Forelimb muscle (tissue), 1 donor: ENCODE data around the gene HSD11B2. TPM values are rescaled to one million over a fixed set of nuclear protein-coding genes. Genes with fewer than 3 reads are reported as not detected.
"Not testable (repeated sequence)": the region's sequence is repeated elsewhere in the genome, so short reads cannot be mapped to it uniquely, and the experiment has no call there.

Experiments
- DNase-seq: peaks from one replicate; pipeline ENCODE4 v3.0.0-alpha.2; 2013; ENCODE audit warnings: low read depth
- polyA plus RNA-seq: library from polyadenylated mRNA; unstranded; fragments of 120-200 nt; gene quantifications from one replicate; pipeline ENCODE4 v1.2.1, GENCODE V29; 2013; ENCODE audit not compliant: insufficient read length

HSD11B2 gene
- polyA plus RNA-seq, 1 donor: 11.1 TPM

DNA sequence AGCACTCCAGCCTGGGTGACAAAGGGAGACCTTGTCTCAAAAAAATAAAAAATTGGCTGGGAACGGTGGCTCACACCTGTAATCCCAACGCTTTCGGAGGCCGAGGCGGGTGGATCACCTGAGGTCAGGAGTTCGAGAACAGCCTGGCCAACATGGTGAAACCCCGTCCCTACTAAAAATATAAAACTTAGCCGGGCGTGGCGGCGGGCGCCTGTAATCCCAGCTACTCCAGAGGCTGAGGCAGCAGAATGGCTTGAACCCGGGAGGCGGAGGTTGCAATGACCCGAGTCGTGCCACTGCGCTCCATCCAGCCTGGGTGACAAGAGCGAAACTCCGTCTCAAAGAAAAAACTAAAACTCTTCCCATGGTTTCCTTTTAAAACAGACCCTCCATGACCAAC, 15.5 kb upstream of the HSD11B2 start:
- DNase-seq: not testable (repeated sequence)

DNA sequence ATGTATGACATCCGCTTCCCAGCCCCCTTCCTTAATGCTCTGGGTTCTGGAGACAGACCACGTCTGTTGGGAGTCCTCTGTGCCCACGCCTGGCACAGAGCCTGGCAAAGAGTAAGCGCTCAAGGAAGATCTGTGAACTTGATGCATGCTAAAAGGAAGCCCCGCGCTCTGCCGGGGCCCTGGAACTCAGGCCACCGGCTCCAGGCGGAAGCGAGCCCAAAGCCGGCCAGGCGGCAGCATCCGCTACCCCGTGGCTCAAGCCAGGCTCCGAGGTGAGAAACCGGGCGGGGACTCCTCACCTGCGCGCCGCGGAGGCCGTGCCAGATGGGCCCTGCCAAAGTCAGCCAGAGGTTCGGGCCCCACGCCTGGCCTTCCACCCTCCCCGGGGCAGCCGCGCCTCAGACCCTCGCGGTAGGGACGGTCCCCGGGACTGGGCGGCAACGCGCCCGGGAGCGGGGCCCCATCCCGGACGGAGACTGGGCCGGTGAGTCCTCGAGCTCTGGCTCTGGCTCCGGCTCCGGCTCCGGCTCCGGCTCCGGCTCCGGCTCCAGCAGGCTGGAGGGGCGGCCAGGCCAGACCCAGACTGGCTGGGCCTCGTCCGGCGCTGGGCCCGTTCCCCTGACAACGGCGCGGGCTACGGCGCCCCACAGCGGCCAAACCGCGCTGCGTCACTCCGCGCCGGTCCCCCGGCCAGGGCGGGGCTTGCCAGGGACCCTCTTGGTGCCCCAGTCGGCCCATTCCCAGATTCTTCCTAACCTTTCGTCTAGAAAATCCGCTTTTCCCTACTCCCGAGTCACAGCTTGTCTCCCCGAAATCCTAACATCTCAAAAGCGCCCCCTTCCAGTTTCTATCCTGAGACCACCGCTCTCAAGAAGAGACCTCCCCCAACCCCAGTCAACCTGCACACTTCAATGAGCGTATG, 14.8 kb upstream of the HSD11B2 start, which contains the start of gene ZDHHC1:
Gene ZDHHC1, minus strand, starts transcription at position 606 of the 922 bp plus-strand sequence. CDS start 8,702 bp downstream, outside the sequence.
- no peak for DNase-seq

DNA sequence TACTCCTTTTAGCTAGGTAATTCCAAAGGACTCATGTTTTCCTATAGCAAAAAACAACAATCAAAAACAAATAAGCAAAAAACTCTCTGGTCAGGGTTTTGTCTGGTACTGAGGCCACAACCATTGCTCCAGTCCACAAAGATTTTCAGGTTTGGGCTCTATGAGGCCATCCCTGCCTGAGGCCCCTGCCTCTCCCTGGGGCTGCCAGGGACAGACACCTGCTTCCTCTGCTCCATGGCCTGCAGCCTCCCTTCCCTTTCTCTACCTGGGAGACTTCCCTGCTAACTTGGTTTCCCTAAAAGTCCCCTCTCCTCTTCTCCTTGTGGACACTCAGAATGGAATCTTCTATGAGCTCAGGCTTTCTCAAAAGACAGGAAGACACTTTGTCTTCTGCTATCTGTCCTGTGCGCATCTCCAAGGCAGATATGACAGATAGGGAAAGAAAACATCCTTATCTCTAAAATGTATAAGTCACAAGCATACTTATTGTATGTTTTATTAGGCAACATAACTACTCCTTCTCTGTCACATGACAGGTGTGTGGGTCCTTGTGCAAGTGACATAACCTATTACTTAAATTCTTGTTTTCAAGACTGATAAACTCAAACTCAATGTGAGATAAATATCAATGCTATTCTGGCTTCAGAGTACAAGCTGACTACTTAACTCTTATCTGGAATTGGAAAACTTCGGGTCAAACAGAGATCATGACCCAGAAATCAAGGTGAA, 13.4 kb upstream of the HSD11B2 start:
- DNase-seq: no peak

DNA sequence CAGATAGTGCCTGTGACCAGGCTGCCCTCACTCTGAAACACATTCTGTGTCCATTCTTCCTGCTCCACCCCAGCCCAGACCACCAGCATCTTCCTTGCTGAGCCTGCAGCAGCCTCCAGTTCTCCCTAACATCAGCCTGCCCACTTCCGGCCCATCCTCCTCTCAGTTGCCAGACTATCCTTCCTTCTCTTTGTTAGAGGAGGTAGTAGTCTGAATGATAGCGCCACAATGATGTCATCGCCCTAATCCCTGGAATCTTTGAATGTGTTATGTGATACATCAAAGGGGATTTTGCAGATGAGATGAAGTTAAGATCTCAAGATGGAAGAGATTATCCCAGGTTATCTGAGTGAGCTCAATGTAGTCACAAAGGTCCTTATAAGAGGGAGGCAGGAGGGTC, 11.4 kb upstream of the HSD11B2 start:
- DNase-seq: no peak

DNA sequence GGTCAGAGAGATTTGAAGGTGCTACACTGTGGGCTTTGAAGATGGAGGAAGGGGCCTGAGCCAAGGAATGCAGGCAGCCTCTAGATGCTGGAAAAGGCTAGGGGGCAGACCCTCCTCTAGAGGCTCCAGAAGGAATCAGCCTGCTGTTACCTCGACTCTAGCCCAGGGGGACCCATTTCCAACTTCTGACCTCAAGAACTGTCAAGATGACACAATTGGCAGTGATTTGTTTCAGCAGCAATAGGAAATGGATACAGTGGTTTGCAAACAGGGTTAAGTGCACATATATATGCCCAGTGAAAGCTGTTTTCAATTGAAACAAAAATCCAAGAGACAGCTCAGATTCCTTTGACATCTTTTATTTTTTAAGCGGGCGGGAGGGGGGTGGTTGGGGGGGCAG, 11.0 kb upstream of the HSD11B2 start:
- DNase-seq: no peak

DNA sequence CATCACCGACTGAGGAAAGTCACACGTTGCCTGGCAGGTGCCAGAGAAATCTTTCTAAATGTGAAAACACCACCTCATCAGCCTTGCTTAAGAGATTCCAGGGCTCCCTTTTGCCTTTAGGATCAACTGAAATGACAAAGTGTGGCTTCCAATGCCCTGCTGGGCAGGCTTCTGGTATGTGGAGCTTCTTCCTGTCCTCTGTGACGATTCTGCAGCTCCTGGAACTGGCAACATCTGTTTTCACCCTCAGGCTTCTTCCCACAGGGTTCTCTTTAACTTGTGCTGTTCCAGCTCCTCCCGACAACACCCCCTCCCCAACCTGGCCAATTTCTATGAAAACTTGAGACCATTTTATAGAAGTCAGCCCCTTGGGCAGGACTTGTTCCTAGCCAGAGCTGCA, 9.9 kb upstream of the HSD11B2 start:
- no peak for DNase-seq

DNA sequence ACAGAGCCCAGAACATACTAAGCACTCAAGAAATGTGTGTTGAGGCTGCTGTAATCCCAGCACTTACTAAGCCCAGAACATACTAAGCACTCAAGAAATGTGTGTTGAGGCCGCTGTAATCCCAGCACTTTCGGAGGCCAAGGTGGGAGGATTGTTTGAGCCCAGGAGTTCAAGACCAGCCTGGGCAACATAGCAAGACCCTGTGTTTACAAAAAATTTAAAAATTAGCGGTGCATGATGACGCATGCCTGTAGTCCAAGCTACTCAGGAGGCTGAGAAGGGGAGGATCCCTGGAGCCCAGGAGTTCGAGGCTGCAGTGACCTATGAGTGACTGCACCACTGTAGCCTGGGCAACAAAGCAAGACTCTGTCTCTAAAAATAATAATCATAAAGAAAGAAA, 7.9 kb upstream of the HSD11B2 start:
- no peak for DNase-seq

DNA sequence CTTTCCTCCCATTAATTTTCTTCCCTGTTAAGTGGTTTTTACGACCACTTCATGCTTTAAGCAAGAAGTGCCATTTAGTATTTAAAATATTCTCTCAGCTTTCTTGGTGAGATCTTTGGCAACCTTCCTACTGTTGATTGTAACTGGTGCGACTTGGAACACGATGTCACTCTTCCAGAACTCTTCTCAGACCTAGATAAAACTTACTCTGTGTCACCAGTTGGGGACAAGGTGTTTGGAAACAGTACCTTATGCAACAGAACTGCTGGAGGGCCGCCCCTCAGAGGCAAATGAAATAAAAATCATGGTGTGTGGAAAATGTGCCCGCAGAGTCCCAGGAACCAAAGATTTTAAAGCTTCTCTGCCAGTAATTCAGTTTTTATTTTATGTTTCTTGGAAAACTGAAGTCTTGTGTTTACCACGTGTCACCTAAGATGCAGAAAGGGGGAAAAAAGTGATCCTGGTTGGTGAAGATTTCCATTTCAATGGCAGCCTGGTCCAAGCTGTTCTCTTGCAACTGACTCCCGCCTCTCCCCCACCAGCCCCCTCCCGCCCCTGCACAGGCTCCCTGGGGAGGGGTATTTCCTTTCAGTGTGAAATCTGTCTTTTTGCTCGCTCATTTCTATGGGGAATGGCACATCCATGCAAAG, 7.2 kb upstream of the HSD11B2 start:
- no peak for DNase-seq

DNA sequence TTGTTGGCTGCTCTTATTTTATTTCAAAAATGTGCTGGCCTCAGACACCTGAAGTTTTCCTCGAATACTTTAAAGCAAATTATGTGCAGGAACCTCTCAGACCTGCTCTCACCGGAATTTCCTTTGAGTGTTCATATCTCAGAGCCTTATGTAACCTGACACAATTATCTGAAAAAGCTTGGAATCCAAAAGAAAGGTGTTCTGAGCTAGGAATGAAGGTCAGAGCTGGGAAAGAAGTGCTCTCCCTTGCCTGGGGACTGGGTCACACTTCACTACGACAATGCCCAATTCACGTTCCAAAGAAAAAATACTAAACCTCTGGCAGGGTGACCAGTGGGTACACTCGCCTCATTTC, 6.7 kb upstream of the HSD11B2 start:
- no peak for DNase-seq

DNA sequence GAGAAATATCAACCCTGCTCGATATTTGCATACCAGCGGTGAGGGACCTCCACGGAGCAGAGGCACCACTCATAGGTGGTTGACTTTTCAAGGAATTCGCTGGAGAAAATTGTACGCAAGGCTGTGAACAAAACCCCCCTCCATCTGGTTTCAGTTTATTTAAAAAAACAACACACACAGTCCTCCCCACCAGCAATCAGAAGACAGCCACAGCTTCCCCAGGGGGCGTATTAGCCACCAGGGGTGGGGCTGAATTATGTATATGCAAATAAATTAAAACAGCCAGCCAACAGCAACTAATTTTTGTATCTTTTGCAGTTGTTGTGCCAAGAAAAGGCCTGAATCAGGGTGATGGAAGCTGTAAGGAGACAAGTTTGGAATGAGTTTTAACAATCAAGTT, 5.9 kb upstream of the HSD11B2 start:
- no peak for DNase-seq

DNA sequence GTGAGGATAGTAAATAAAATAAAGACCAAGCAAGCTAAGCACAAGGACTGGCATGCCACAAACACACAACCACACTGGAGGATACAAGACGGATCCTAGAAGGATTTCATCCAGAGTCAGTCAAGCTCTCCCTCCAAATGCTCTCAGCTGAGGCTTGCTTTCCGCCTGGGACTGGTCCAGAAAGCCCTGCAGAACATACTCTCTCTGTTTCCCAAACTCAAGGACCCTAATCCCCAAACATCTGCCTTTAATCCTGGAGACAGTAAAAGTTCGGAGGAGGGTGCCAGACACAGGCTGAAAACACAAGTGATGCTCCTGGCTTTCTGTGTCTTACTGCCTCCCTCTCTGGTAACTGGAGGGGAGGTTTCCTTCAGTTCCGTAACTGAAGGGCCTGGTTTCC, 5.3 kb upstream of the HSD11B2 start:
- no peak for DNase-seq

DNA sequence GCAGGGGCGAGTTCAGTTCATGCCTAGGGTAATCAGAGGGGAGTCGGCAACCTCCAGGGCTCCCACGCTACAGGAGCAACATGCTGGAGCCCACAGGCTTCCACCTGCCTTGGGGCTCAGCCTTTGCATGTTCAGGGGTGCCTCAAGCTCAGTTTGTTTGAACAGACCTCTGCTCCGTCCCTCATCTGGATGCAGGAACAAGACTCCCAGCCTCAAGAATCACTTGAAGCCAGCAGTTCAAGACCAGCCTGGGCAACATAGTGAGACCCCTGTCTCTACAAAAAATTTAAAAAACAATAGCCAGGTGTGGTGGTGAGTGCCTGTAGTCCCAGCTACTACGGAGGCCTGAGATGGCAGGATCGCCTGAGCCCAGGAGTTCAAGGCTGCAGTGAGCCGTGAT, 4.9 kb upstream of the HSD11B2 start:
- no peak for DNase-seq

DNA sequence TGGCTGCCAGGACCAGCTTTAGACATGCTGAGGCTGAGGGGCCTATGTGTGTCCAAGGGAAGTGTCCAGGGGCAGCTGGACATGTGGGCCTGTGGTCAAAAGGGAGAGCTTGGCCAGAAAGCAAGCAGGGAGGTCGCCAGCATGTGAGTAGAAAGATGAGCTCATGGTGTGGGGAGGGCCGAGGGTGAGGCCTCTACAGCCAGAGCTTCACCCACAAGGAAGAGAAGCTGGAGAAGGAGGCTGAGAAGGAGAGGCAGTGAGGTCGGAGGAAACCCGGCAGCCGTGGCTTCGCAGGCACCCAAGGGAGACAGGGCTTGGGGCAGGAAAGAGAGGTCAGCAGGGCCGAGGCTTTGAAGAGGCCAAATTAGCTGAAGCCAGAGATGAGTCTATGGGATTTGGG, 4.0 kb upstream of the HSD11B2 start:
- DNase-seq: no peak

DNA sequence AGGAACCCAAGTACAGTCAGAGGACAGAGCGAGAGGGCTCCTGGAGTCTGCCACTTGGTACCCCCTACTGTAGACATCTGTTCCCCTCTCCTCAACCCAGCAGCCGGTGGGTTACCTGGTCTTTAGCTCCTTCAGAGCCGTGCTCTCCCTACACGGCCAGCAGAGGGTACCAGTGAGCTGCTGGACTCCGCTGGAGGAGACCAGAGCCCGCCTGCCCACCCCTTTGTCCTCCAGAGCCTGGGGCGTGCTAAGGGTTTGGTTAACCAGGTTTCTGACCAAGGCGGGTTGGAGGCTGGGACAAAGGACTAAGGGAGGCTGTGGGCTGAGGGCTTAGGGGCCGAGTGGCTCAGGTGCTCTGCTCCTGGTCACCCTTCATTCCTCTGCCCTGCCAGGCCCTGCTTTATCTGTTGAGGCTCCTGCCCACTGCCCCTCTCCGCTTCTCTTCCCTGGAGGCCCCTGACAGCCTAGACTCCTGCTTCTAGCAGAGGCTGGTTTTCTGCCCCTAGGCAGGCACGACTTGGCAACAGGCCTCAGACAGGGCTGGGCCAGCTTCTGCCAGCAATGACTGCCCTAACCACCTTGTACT, 2.7 kb upstream of the HSD11B2 start:
- DNase-seq: no peak

DNA sequence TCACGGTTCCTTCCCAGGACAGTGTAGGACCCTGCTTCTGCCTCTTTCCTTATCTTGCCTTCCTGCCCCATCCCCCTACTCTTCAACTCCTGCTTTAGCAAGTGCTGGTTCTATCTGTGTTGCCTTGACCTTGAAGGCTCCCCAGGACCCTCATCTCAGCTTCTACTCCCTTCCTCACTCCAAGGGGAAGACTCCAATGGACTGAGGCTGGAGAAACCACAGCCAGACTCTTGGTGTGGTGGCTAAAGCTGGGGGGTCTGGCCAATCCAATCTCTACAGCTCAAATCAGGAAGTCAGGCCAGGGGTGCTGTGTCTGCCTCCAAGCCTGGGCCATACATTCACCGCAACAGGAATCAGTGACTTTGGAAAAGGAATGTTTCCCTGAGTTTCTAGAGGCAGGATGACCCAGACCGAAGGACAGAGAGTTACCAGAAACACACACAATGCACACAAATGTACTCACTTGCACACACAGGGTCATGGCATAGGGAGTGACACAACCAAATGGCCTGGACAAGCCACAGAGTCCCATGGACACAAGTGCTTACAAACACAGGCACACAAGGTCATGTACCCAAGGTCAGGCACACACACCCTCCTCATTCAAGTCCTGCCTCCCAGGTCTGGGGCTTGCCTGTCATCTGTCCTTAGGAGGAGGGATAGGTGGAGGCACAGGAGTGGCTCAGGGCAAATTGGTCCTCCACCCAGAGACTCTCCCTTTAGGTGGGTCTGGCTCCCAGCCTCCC, 1.7 kb upstream of the HSD11B2 start:
- no peak for DNase-seq

DNA sequence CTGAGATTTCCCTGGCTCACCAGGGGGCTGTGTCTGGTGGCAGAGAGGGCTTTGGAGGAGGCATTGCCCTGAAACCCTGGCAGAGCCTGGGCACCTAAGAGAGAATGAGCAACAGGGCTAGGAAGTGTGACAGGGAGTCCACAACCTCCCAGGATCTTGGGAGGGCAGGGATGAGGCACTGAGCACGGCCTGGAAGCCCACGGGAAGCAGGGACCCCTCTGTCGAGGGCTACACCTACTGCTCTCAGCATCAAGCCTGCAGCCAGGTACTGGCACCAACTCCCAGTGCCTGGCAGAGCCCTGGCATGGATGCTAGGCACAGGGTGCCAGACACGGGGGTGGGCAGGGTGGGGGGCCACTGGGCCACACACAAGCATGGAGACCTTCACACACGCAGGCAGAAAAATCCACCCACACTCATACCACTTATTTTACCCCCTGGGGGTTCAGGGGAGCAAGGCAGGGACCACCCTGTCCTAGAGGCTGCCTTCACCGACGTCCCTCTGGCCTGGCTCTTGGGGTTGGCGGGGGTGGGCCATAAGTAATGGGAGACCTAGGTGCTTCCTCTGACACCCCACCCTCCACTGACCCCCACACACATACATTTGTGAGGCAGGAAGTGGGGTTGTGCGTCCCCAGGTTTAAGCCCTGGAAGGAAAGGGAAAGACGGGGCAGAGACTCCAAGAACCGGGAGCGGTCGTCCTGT, 970 bp upstream of the HSD11B2 start:
- no peak for DNase-seq

DNA sequence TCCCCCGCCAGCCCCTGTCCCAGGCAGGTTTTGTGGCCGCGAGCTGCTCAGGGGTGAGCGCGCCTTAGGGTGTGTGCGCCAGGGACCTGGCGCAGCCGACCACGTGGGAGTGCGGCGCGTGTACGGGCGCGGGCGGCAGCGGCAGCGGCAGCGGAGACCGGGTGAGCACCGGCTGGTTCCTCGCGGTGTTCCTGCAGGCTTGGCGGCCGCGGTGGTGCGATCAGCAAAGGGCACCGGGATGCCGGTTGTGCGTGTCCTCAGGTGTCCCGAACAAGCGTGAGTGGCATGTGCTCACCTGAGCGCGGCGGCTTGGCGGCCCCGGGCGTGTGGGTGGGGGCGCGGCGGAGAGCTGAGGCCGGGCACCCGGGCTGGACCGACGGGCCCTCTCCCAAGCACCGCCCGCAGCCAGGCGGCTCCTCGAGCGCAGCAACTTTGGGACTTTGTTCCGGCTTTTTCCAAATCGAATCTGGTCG, 381 bp upstream of the HSD11B2 start:
- no peak for DNase-seq

DNA sequence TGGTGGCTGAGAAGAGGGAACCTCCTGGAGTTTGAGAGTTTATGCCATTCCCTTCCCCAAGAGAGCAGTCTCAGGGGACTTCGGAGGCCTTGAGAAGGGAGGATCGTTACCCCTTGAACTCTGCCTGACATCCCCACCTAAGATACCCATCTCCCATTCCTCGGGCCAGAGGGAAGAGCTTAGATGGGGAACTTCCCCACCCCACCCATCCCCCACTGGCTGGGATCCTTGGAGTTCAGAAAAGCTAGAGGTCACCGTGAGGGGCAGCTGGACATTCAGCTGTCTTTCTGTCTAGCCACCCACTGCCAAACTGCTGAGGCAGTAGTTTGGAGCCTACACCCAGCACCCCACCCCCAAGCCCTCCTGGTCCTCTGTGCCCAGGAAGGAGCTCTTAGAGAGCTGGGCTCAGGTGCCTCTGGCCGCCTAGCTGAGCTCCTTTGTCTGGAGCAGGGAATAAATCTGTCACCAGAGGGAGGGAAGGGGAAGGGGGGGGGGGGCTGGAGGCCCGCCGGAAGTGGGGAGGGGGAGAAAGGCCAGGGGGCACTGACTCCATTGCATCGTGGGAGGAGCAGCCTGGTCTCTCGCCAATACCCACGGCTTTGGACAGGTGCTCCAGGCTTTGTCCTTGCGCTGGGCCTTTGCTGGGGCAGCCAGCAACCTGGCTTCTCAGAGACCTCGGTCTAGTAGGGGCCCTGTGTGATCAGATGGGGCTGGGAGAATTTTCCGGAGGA, 1.0 kb downstream of the HSD11B2 start:
- DNase-seq: no peak

DNA sequence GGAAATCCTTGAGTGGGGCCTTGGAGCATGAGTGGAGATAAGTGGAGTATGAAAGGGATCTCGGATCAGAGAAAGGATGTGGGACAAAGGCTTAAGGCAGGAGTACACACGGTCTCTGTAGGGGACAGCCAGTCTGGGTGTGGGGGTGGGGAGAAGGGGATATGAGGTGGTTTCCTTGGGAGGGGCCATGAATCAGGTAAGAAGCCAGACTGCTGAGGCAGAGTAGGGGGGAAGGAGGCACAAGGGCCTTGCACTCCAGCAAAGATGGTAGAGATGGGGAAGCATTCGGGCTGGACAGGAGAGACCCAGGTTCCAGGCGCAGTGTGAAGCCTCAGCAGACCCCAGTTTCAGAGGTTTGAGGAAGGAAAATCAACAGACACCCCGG, 1.6 kb downstream of the HSD11B2 start:
- no peak for DNase-seq

DNA sequence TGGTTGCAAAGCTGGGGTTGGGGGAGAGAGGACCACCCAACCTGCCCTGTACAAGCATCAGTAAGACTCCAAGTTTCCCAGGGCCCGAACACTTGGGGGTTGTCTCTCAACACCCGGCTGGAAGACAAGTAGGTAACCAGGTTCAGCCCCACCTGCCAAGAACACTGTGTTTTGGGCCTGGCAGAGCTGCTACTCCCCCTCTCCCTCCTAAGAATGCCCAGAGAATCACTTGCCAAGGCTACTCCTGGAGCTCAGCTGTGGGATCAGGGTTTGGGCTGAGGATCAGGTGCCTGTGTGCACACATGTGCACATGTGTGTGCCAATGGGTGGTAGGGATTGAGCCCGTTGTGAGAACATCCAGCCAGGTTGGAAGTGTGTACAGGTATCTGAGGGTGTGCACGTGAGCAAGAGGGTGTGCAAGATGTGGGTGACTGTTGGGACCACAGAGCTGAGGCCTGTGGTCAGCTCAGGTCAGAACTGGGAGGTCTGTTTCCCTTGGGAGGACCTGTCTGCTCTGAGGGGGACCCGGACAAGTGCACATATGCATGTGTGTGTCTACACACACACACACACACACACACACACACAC, 2.3 kb downstream of the HSD11B2 start:
- DNase-seq: no peak
